GM12878 (cell line): ENCODE results near the gene S100A14. TPM values are rescaled to one million over a fixed set of nuclear protein-coding genes. Genes with fewer than 3 reads are reported as not detected.

ENCODE experiments used
- ATAC-seq: fragments of 200-7000 bp; cut with Tn5 transposase; 3 replicates; pipeline ENCODE4 v1.9.1; 2020; ENCODE audit warnings: mild to moderate bottlenecking, moderate library complexity
- BruUV-seq: library from RNA; stranded (reverse); fragments of 400-500 nt; replicated peaks from 2 replicates; lab custom pipeline; 2021; lab: Mats Ljungman, UMichigan
- CTCF ChIA-PET: fragments of 300-600 bp; sonication (Branson Sonifier 250); formaldehyde crosslinking; extraction: SDS; loops from one replicate; lab custom pipeline; 2021; ENCODE audit warnings: inconsistent platforms; lab: Yijun Ruan, JAX
- POLR2A ChIA-PET: fragments of 350-600 bp; formaldehyde crosslinking; extraction: SDS; loops from one replicate; lab custom pipeline; 2021; ENCODE audit warnings: inconsistent platforms; lab: Charles Lee
- RAD21 ChIA-PET: fragments of 300-600 bp; sonication (Branson Sonifier 250); formaldehyde crosslinking; loops from one replicate; lab custom pipeline; 2023; ENCODE audit warnings: antibody characterized with exemption; ENCODE audit not compliant: unreplicated experiment; lab: Charles Lee
- SMC1A ChIA-PET: fragments of 300-600 bp; sonication (Branson Sonifier 250); formaldehyde crosslinking; loops from one replicate; lab custom pipeline; 2023; ENCODE audit not compliant: unreplicated experiment, uncharacterized antibody; lab: Charles Lee
- DNase-seq: peaks from one replicate; pipeline ENCODE4 v3.0.0-alpha.2; 2011; ENCODE audit warnings: low read depth, low spot score
- FAIRE-seq: peaks from 3 replicates; lab custom pipeline; 2011; peaks lifted over from hg19 to GRCh38; lab: Jason Lieb, UNC
- H2AFZ ChIP-seq: 2 replicates; pipeline ENCODE4 v1.6.0; 2011; ENCODE audit warnings: low read depth, low read length, control low read depth; ENCODE audit not compliant: control insufficient read depth
- H3K27ac ChIP-seq: 2 replicates; pipeline ENCODE4 v1.5.1; 2011; ENCODE audit warnings: control low read depth; ENCODE audit not compliant: control insufficient read depth, insufficient read depth
- H3K27me3 ChIP-seq, 2 experiments: replicated peaks in 1 of 2; 2 replicates each; pipeline versions ENCODE4 v1.6.0 to v1.6.1; 2011; ENCODE audit warnings: low read length in 1 of 2; ENCODE audit not compliant: control insufficient read depth in 2 of 2, insufficient read depth in 2 of 2
- H3K36me3 ChIP-seq, 2 experiments: 2 replicates each; pipeline ENCODE4 v1.5.1; 2011; ENCODE audit warnings: low read length in 1 of 2; ENCODE audit not compliant: control insufficient read depth in 2 of 2, insufficient read depth in 2 of 2
- H3K4me1 ChIP-seq: 2 replicates; pipeline ENCODE4 v1.6.1; 2011; ENCODE audit warnings: mild to moderate bottlenecking, low read length, moderate library complexity, mixed read lengths; ENCODE audit not compliant: control insufficient read depth, insufficient read depth
- H3K4me2 ChIP-seq: 2 replicates; pipeline ENCODE4 v1.6.0; 2011; ENCODE audit warnings: control low read depth; ENCODE audit not compliant: control insufficient read depth, insufficient read depth
- H3K4me3 ChIP-seq: fragments of 200-600 bp; sonication (generic); 2 replicates; pipeline ENCODE4 v1.5.1; 2016
- H3K79me2 ChIP-seq: 2 replicates; pipeline ENCODE4 v1.6.0; 2011; ENCODE audit warnings: low read length; ENCODE audit not compliant: control insufficient read depth, insufficient read depth
- H3K9ac ChIP-seq: 2 replicates; pipeline ENCODE4 v1.8.0; 2011; ENCODE audit warnings: low read length, control low read depth, mixed read lengths; ENCODE audit not compliant: control insufficient read depth, insufficient read depth
- H3K9me3 ChIP-seq: replicated peaks from 3 replicates; pipeline ENCODE4 v1.5.1; 2011; ENCODE audit warnings: mild to moderate bottlenecking, low read length; ENCODE audit not compliant: control insufficient read depth, insufficient read depth
- H4K20me1 ChIP-seq: 2 replicates; pipeline ENCODE4 v1.6.0; 2011; ENCODE audit not compliant: control insufficient read depth, insufficient read depth
- MEF2B ChIP-seq: fragments of 450-650 bp; IDR thresholded peaks from 2 replicates; pipeline ENCODE4 v1.6.1; 2018; ENCODE audit warnings: mild to moderate bottlenecking, moderate library complexity; ENCODE audit not compliant: partially characterized antibody, poor library complexity, severe bottlenecking
- SREBF2 ChIP-seq: IDR thresholded peaks from 2 replicates; pipeline ENCODE4 v1.6.1; 2012; ENCODE audit warnings: mild to moderate bottlenecking, low read length
- ZNF24 ChIP-seq: fragments of 450-650 bp; IDR thresholded peaks from 2 replicates; pipeline ENCODE4 v1.6.1; 2017; ENCODE audit warnings: antibody characterized with exemption, mild to moderate bottlenecking
- ZZZ3 ChIP-seq: IDR thresholded peaks from 2 replicates; pipeline ENCODE4 v1.6.1; 2011; ENCODE audit warnings: low read depth; ENCODE audit not compliant: control insufficient read depth, insufficient read length
- WGBS: methylation state at CpG from one replicate; pipeline ENCODE4 v1.1.6; 2016; ENCODE audit warnings: low lambda C conversion rate; ENCODE audit not compliant: insufficient replicate concordance, insufficient coverage; ENCODE audit errors: missing lambda C conversion rate; 5-methylcytosine and 5-hydroxymethylcytosine counted together
- in situ Hi-C: fragments of 300-500 bp; cut with MboI; formaldehyde crosslinking; loops from 9 replicates; pipeline ENCODE4 v1.14.3; 2018; ENCODE audit warnings: mixed read lengths
- intact Hi-C: fragments of 100-400 bp; cut with micrococcal nuclease; formaldehyde crosslinking; loops from one replicate; pipeline ENCODE4 v1.14.2; 2022; ENCODE audit not compliant: unreplicated experiment
- polyA plus RNA-seq, 11 experiments: library from polyadenylated mRNA; depleted of rRNA in 4 of 11; unstranded in 6 of 11; stranded (reverse) in 5 of 11; fragments of >200 nt; fragmentation: Nextera tagmentation in 4 of 11; fragmentation: Illumina TruSeq in 1 of 11; extraction: Ambion mirVana in 4 of 11; extraction: Trizol in 1 of 11; gene quantifications; 1 replicate in 1 of 11; 2 replicates in 10 of 11; pipeline versions ENCODE4 v1.2.1 to v1.2.3, GENCODE V29; 2011 to 2016; ENCODE audit warnings: inconsistent platforms in 2 of 11, missing spikeins in 2 of 11, low read depth in 1 of 11
- total RNA-seq, 4 experiments: library from RNA; depleted of rRNA in 3 of 4; stranded (reverse); fragments of >200 nt in 3 of 4; fragmentation: Illumina TruSeq in 1 of 4; extraction: Trizol in 1 of 4; gene quantifications; 2 replicates each; pipeline versions ENCODE4 v1.2.1 to v1.2.3, GENCODE V29; 2013 to 2021
- TF ChIP-seq, protein P1 (sequence below): fragments of 450-650 bp; formaldehyde crosslinking; IDR thresholded peaks from 2 replicates; pipeline ENCODE4 v1.4.0; 2020; ENCODE audit warnings: mild to moderate bottlenecking, moderate library complexity

Gene S100A14
- total and polyA plus RNA-seq, 10 of the 15 experiments (the other 5 are each of a cell fraction or from before 2014, with no cell fraction given): 0.20 to 0.77 (median 0.45) TPM; not detected in 4

DNA sequence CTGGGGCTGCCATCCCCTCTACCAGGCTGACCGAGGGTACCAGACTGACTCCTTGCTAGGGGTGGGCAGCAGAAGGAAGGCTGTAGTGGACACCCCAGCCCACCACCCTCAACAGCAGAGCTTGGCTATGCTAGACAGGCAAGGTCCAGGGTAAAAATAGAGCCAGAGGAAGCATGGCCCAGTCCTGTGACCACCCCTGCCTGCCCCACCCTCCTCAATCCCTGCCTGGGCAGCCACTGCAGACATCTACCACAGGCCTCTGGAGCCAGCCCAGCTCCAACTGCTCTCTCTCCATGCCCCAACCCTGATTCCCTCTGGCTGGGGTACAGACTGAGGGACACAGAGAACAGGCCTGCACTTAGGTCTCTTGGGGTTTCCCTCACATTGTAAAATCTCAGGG lies 13.8 kb upstream of the S100A14 start:
- no peaks in the 10 kb centered on the region for H3K27me3 ChIP-seq
- RAD21 ChIA-PET: interaction anchor here (3.7 kb wide), 1 partner anchor 58 kb away, joined by 25 read pairs; no protein-coding TSS in a partner anchor
- CTCF ChIA-PET: interaction anchor here (2.1 to 5.2 kb wide), 3 partner anchors 14 to 62 kb away, joined by 11 to 66 read pairs (median 12); partner anchors contain the start of genes S100A14 and S100A16
- H3K27ac ChIP-seq: no peak overlapping the region
- DNase-seq (no peak), FAIRE-seq (no peak), ATAC-seq (no peak)
- H3K9ac ChIP-seq: no peak overlapping the region
- TF ChIP-seq ZNF24 (no peak), MEF2B (no peak), SREBF2 (no peak), ZZZ3 (no peak)
- TF ChIP-seq, protein P1, sequence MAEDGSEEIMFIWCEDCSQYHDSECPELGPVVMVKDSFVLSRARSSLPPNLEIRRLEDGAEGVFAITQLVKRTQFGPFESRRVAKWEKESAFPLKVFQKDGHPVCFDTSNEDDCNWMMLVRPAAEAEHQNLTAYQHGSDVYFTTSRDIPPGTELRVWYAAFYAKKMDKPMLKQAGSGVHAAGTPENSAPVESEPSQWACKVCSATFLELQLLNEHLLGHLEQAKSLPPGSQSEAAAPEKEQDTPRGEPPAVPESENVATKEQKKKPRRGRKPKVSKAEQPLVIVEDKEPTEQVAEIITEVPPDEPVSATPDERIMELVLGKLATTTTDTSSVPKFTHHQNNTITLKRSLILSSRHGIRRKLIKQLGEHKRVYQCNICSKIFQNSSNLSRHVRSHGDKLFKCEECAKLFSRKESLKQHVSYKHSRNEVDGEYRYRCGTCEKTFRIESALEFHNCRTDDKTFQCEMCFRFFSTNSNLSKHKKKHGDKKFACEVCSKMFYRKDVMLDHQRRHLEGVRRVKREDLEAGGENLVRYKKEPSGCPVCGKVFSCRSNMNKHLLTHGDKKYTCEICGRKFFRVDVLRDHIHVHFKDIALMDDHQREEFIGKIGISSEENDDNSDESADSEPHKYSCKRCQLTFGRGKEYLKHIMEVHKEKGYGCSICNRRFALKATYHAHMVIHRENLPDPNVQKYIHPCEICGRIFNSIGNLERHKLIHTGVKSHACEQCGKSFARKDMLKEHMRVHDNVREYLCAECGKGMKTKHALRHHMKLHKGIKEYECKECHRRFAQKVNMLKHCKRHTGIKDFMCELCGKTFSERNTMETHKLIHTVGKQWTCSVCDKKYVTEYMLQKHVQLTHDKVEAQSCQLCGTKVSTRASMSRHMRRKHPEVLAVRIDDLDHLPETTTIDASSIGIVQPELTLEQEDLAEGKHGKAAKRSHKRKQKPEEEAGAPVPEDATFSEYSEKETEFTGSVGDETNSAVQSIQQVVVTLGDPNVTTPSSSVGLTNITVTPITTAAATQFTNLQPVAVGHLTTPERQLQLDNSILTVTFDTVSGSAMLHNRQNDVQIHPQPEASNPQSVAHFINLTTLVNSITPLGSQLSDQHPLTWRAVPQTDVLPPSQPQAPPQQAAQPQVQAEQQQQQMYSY (CRISPR knock-in tag): no peak
- POLR2A ChIA-PET: no interaction called here
- H4K20me1 ChIP-seq: no peaks in the 10 kb centered on the region
- no peak overlapping the region for H2AFZ ChIP-seq
- BruUV-seq: no TSS peak
- no peaks in the 10 kb centered on the region for H3K9me3 ChIP-seq
- no peak overlapping the region for H3K4me3 ChIP-seq
- 85% methylated on average over 1 of the region's 1 CpG for WGBS
- SMC1A ChIA-PET: interaction anchor here (1.7 kb wide), 1 partner anchor 45 kb away, joined by 5 read pairs; no protein-coding TSS in a partner anchor
- H3K79me2 ChIP-seq: peaks cover 10% of the 10 kb centered on the region
- no peak overlapping the region for H3K4me2 ChIP-seq
- peaks cover 14% of the 10 kb centered on the region for H3K4me1 ChIP-seq
- intact Hi-C loops: no loop called here
- no peaks in the 10 kb centered on the region for H3K36me3 ChIP-seq
- in situ Hi-C loops: no loop called here
